ENCODE data around the gene GAREM2. TPM values are rescaled to one million over a fixed set of nuclear protein-coding genes. Genes with fewer than 3 reads are reported as not detected.

GAREM2 gene
- 1 to 10 TPM; 4.5 to 8.4 (median 4.9) TPM for total RNA-seq
- 1 to 10 TPM; 2.4 to 2.6 TPM for polyA plus RNA-seq
- 6.3 reads per million, percentile 28 among the genes with 10 or more reads in this experiment for total RNA-seq

- Histone ChIP-seq H3K27me3 (ENCODE audit: control insufficient read depth in 2 of 2, insufficient read depth in 2 of 2, low read length in 2 of 2) (peaks cover 0 to 9% of the 10 kb centered on the region in 2 donors), H3K4me3 (ENCODE audit: low read length) (peak within 1 kb of the TSS; percentile 27), H3K27ac (ENCODE audit: low read depth, low read length) (no peak within 1 kb of the TSS), H3K9me3 (ENCODE audit: control insufficient read depth in 2 of 3, low read length in 3 of 3) (no peaks in the 10 kb centered on the region), H3K36me3 (ENCODE audit: control insufficient read depth in 2 of 3, insufficient read depth in 3 of 3, low read length in 3 of 3) (no peaks in the 10 kb centered on the region), H3K4me1 (ENCODE audit: control insufficient read depth in 2 of 2, insufficient read depth in 2 of 2, low read length in 2 of 2) (no peaks in the 10 kb centered on the region)
- Mint-ChIP-seq H3K27me3 (peaks cover 30 to 61% (median 40%) of the 10 kb centered on the region in 5 donors), H3K4me1 (peaks cover 9 to 19% (median 15%) of the 10 kb centered on the region in 7 donors), H3K36me3 (peaks cover 0 to 4% (median 0%) of the 10 kb centered on the region in 5 donors), H3K9me3 (peaks cover 0 to 2% (median 0%) of the 10 kb centered on the region in 11 donors), H3K4me3 (peak within 1 kb of the TSS; percentile 71 to 89 (median 80)), H3K27ac (no peak within 1 kb of the TSS)
- ATAC-seq (peak; percentile 21), DNase-seq (no peak)
- ChIA-PET POLR2A (interaction anchor here (1.5 kb wide), 1 partner anchor 11 kb away, joined by 9 read pairs; no protein-coding TSS in a partner anchor), CTCF (interaction anchor here (0.5 to 1.6 kb wide), 2 partner anchors 9 to 60 kb away, joined by 3 to 4 read pairs; no protein-coding TSS in a partner anchor)
- intact Hi-C loops (cut with micrococcal nuclease): loop anchor here (1.0 to 5.0 kb wide), 3 partner anchors 11 to 404 kb away; no protein-coding TSS in a partner anchor
Measured at GRCh38 chr2:26172871-26173775, at the start of gene GAREM2. Gene GAREM2, plus strand, starts transcription at chr2:26173088. Its CDS starts 133 bp downstream, at chr2:26173221.

- H3K9me3 Mint-ChIP-seq: no peaks in the 10 kb centered on the region
- no peak overlapping the region for H3K27ac ChIP-seq (ENCODE audit: low read depth, low read length)
- POLR2A ChIA-PET: no interaction called here
Measured at GRCh38 chr2:26123426-26123825, 49.5 kb upstream of the GAREM2 start.

GRCh38 chr2:26126074-26126473, 46.8 kb upstream of the GAREM2 start:
- no peaks in the 10 kb centered on the region for H3K4me1 ChIP-seq (ENCODE audit: control insufficient read depth in 2 of 2, insufficient read depth in 2 of 2, low read length in 2 of 2)
- intact Hi-C loops (cut with micrococcal nuclease): no loop called here
- H3K27ac Mint-ChIP-seq: peak overlapping the region in 1 of 9 donors; percentile 25
- no peak for DNase-seq
- no peak for ATAC-seq
- no peaks in the 10 kb centered on the region for H3K27me3 Mint-ChIP-seq
- peaks cover 0 to 11% (median 4%) of the 10 kb centered on the region in 5 donors for H3K36me3 Mint-ChIP-seq
- no peaks in the 10 kb centered on the region for H3K27me3 ChIP-seq (ENCODE audit: control insufficient read depth in 2 of 2, insufficient read depth in 2 of 2, low read length in 2 of 2)
- no peak overlapping the region for H3K4me3 Mint-ChIP-seq
- CTCF ChIA-PET: interaction anchor here (0.9 to 1.2 kb wide), 2 partner anchors 43 to 1139 kb away, joined by 3 read pairs; no protein-coding TSS in a partner anchor
- H3K4me1 Mint-ChIP-seq: peaks cover 18 to 40% (median 28%) of the 10 kb centered on the region in 7 donors
- POLR2A ChIA-PET: no interaction called here
- no peak overlapping the region for H3K4me3 ChIP-seq (ENCODE audit: low read length)
- no peak overlapping the region for H3K27ac ChIP-seq (ENCODE audit: low read depth, low read length)
- peaks cover 0 to 15% (median 0%) of the 10 kb centered on the region in 3 experiments for H3K36me3 ChIP-seq (ENCODE audit: control insufficient read depth in 2 of 3, insufficient read depth in 3 of 3, low read length in 3 of 3)
- H3K9me3 ChIP-seq (ENCODE audit: control insufficient read depth in 2 of 3, low read length in 3 of 3): no peaks in the 10 kb centered on the region
- no peaks in the 10 kb centered on the region for H3K9me3 Mint-ChIP-seq

More at GRCh38 chr2:26123426-26123825, 49.5 kb upstream of the GAREM2 start:
- Histone ChIP-seq H3K27me3 (ENCODE audit: control insufficient read depth in 2 of 2, insufficient read depth in 2 of 2, low read length in 2 of 2) (no peaks in the 10 kb centered on the region), H3K4me3 (ENCODE audit: low read length) (no peak overlapping the region), H3K4me1 (ENCODE audit: control insufficient read depth in 2 of 2, insufficient read depth in 2 of 2, low read length in 2 of 2) (no peaks in the 10 kb centered on the region), H3K36me3 (ENCODE audit: control insufficient read depth in 2 of 3, insufficient read depth in 3 of 3, low read length in 3 of 3) (peaks cover 0 to 11% (median 0%) of the 10 kb centered on the region in 3 experiments), H3K9me3 (ENCODE audit: control insufficient read depth in 2 of 3, low read length in 3 of 3) (no peaks in the 10 kb centered on the region)
- ATAC-seq (no peak), DNase-seq (no peak)
- intact Hi-C loops (cut with micrococcal nuclease): no loop called here
- H3K27ac Mint-ChIP-seq: peak overlapping the region in 2 of 9 donors; percentile 29 to 38
- no peak overlapping the region for H3K4me3 Mint-ChIP-seq
- H3K27me3 Mint-ChIP-seq: no peaks in the 10 kb centered on the region
- H3K4me1 Mint-ChIP-seq: peaks cover 6 to 30% (median 16%) of the 10 kb centered on the region in 7 donors
- CTCF ChIA-PET: no interaction called here
- H3K36me3 Mint-ChIP-seq: peaks cover 0 to 3% (median 0%) of the 10 kb centered on the region in 5 donors

GRCh38 chr2:26128176-26128575, 44.7 kb upstream of the GAREM2 start:
- CTCF ChIA-PET: interaction anchor here (0.9 kb wide), 1 partner anchor 177 kb away, joined by 4 read pairs; no protein-coding TSS in a partner anchor
- peaks cover 0 to 21% (median 0%) of the 10 kb centered on the region in 3 experiments for H3K36me3 ChIP-seq (ENCODE audit: control insufficient read depth in 2 of 3, insufficient read depth in 3 of 3, low read length in 3 of 3)

GRCh38 chr2:26130763-26131162, 42.1 kb upstream of the GAREM2 start:
- Histone ChIP-seq H3K36me3 (ENCODE audit: control insufficient read depth in 2 of 3, insufficient read depth in 3 of 3, low read length in 3 of 3) (peaks cover 0 to 29% (median 0%) of the 10 kb centered on the region in 3 experiments), H3K4me3 (ENCODE audit: low read length) (no peak overlapping the region), H3K27ac (ENCODE audit: low read depth, low read length) (no peak overlapping the region), H3K9me3 (ENCODE audit: control insufficient read depth in 2 of 3, low read length in 3 of 3) (no peaks in the 10 kb centered on the region), H3K4me1 (ENCODE audit: control insufficient read depth in 2 of 2, insufficient read depth in 2 of 2, low read length in 2 of 2) (no peaks in the 10 kb centered on the region), H3K27me3 (ENCODE audit: control insufficient read depth in 2 of 2, insufficient read depth in 2 of 2, low read length in 2 of 2) (no peaks in the 10 kb centered on the region)
- no peaks in the 10 kb centered on the region for H3K9me3 Mint-ChIP-seq
- POLR2A ChIA-PET: interaction anchor here (0.7 kb wide), 2 partner anchors 13 to 1341 kb away, joined by 3 read pairs; no protein-coding TSS in a partner anchor
- peaks cover 9 to 22% (median 14%) of the 10 kb centered on the region in 7 donors for H3K4me1 Mint-ChIP-seq
- CTCF ChIA-PET: no interaction called here
- peak in 1 of 9 donors; percentile 7 for DNase-seq
- peak overlapping the region in 8 of 9 donors; percentile 5 to 80 (median 34) for H3K27ac Mint-ChIP-seq
- H3K4me3 Mint-ChIP-seq: no peak overlapping the region
- H3K36me3 Mint-ChIP-seq: peaks cover 0 to 17% (median 12%) of the 10 kb centered on the region in 5 donors
- no peaks in the 10 kb centered on the region for H3K27me3 Mint-ChIP-seq
- no peak for ATAC-seq
- intact Hi-C loops (cut with micrococcal nuclease): no loop called here

More at GRCh38 chr2:26128176-26128575, 44.7 kb upstream of the GAREM2 start:
- POLR2A ChIA-PET: no interaction called here
- Mint-ChIP-seq H3K27me3 (no peaks in the 10 kb centered on the region), H3K9me3 (no peaks in the 10 kb centered on the region), H3K27ac (no peak overlapping the region), H3K36me3 (peaks cover 0 to 8% (median 5%) of the 10 kb centered on the region in 5 donors), H3K4me1 (peaks cover 17 to 27% (median 24%) of the 10 kb centered on the region in 7 donors), H3K4me3 (no peak overlapping the region)
- H3K4me1 ChIP-seq (ENCODE audit: control insufficient read depth in 2 of 2, insufficient read depth in 2 of 2, low read length in 2 of 2): no peaks in the 10 kb centered on the region
- intact Hi-C loops (cut with micrococcal nuclease): no loop called here
- no peak for DNase-seq
- no peaks in the 10 kb centered on the region for H3K27me3 ChIP-seq (ENCODE audit: control insufficient read depth in 2 of 2, insufficient read depth in 2 of 2, low read length in 2 of 2)
- H3K9me3 ChIP-seq (ENCODE audit: control insufficient read depth in 2 of 3, low read length in 3 of 3): no peaks in the 10 kb centered on the region
- no peak overlapping the region for H3K4me3 ChIP-seq (ENCODE audit: low read length)
- no peak for ATAC-seq
- no peak overlapping the region for H3K27ac ChIP-seq (ENCODE audit: low read depth, low read length)

GRCh38 chr2:26136451-26136850, 36.4 kb upstream of the GAREM2 start:
- Histone ChIP-seq H3K27me3 (ENCODE audit: control insufficient read depth in 2 of 2, insufficient read depth in 2 of 2, low read length in 2 of 2) (no peaks in the 10 kb centered on the region), H3K36me3 (ENCODE audit: control insufficient read depth in 2 of 3, insufficient read depth in 3 of 3, low read length in 3 of 3) (peaks cover 0 to 15% (median 0%) of the 10 kb centered on the region in 3 experiments), H3K27ac (ENCODE audit: low read depth, low read length) (no peak overlapping the region), H3K9me3 (ENCODE audit: control insufficient read depth in 2 of 3, low read length in 3 of 3) (no peaks in the 10 kb centered on the region), H3K4me1 (ENCODE audit: control insufficient read depth in 2 of 2, insufficient read depth in 2 of 2, low read length in 2 of 2) (no peaks in the 10 kb centered on the region), H3K4me3 (ENCODE audit: low read length) (no peak overlapping the region)
- intact Hi-C loops (cut with micrococcal nuclease): no loop called here
- H3K4me3 Mint-ChIP-seq: no peak overlapping the region
- ATAC-seq (no peak), DNase-seq (no peak)
- no peaks in the 10 kb centered on the region for H3K27me3 Mint-ChIP-seq
- H3K27ac Mint-ChIP-seq: no peak overlapping the region
- peaks cover 0 to 10% (median 3%) of the 10 kb centered on the region in 7 donors for H3K4me1 Mint-ChIP-seq
- ChIA-PET CTCF (interaction anchor here (2.0 kb wide), 1 partner anchor 145 kb away, joined by 4 read pairs; no protein-coding TSS in a partner anchor), POLR2A (interaction anchor here (0.7 kb wide), 1 partner anchor 145 kb away, joined by 3 read pairs; no protein-coding TSS in a partner anchor)
- peaks cover 0 to 13% (median 7%) of the 10 kb centered on the region in 5 donors for H3K36me3 Mint-ChIP-seq
- peaks cover 0 to 1% (median 0%) of the 10 kb centered on the region in 11 donors for H3K9me3 Mint-ChIP-seq

Measured in naive thymus-derived CD4-positive, alpha-beta T cell (primary cell).